HG03175 (cell line): Measurements from ENCODE around the gene GMNC.

Experiments
- ATAC-seq: cut with Tn5 transposase; IDR thresholded peaks from one replicate; pipeline ENCODE4 v1.9.1; 2021; ENCODE audit warnings: mild to moderate bottlenecking, moderate library complexity; ENCODE audit not compliant: unreplicated experiment

The GMNC gene

DNA sequence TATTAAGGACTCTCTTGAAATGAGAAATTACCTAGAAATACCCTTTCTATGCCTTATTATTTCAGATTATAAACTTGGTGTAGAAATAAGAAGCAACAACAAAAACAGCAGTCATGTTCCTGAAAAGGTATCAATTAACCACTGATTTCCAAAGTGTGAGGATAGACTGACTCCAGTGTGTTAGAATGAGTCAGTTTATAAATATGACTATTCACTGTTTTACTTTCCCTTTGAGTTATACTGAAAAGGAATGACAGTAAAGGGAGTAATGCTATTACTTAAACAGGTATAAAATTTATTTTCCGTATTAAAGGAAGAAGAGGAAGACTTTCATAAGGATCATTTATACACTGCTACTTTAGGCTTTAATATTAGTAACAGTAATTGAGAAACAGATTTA is 12.9 kb downstream of the GMNC start:
- no peak for ATAC-seq

DNA sequence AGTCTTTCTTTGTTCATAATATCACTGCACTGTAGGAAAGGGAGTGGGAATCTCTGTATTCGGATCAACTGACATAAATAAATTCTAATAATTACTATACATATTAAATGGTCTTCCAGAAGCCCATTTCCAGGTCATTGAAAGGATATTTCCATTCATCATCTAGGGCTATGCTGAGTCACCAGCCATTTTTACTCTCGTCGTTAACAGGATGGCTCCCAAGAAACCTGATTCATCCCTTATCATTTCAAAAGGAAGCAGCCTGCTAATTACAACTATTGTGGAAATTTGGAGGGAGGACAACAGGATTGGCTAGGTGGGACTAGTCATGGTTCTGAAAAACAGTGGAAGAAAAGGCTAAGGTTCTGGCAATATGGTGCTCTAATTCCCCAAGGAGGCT is 13.6 kb downstream of the GMNC start:
- no peak for ATAC-seq

DNA sequence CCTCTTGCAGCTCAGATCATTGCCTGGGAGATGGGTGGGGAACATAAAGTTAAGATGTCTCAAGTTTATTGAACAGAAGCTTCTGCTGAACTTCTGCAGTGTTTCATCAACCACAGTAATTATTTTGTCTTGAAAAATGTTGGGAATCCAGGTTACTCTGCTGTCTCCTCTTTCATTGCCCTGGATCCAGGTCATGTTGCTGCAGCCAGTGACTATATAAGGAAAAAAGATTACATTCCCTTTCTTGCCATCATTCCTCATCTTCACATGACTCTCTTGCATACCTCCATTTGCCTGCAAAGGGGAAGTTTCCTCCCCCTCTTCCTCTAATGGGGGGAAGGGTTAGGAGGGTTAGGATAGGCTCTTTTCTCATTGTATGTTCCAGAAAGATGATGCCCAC is 15.1 kb downstream of the GMNC start:
- no peak for ATAC-seq

DNA sequence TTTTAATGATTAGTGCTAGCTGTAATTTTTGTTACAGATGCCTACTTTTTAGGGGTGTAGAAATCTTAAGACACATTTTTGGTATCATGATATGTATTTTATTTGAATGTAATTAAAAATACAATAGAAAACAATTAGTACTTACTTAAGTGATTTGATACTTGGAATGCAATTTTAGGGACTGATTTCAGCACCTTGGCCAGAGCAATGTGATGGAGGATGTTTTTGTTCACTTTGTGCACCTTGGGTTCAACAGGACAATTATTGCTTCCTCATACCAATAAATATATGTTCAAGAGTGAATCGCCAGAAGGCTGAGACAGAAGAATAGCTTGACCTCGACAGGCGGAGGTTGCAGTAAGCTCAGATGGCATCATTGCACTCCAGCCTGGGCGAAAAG is 22.3 kb downstream of the GMNC start:
- ATAC-seq: no peak

DNA sequence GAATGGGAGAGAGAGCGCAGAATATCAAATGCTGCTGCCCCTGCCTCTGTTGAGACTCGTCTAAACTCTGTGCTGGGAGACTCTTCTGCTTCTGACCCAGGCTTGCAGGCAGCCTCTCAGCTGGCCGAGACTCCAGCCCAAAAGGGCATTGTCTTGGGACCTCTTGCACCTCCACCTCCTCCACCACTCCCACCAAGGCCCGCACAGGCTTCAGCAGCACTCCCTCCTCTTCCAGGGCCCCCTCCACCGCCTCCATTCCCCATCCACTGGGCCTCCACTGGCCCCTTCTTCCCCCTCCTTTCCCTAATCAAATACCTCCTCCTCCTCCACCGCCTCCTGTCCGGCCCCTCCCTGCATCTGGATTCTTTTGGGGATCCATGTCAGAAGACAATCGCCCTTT is 31.3 kb downstream of the GMNC start:
- ATAC-seq: no peak

DNA sequence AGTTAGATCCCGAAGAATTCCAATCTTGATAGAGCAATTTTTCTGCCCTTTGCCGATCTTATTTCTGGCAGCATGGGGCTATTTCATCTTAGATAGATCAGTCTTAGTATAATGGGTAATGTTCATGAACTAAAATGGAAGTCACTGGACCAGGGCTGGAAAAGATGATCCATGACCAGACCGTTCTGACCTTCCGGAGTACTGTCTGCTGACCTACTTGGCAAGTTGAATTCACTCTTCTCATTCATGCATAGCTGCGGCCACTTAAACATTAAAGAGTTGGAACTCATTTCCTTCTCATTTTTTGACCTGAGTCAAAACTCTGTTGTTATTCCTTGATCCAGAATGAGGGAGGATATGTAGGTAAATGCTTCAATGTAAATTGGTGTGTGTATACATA is 32.5 kb downstream of the GMNC start:
- ATAC-seq: no peak

DNA sequence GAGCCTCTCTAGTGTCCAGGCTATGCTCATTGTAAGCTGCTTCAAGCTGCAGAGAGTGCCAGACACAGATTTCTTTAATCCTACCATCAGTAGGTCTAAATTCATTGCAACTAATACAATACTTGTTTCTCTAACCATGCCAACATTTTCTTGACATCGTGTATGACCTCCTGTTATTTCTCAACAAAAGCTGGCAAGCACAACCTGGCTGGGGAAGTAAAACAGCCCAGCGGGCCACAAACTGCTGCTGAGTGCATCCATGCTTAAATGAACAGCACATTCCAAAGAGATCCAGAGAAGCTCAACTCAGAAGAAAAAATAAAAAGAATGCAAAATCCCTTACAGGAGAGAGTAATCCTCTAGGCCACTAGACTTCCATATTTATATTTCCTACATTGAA is 36.5 kb downstream of the GMNC start:
- ATAC-seq: no peak

DNA sequence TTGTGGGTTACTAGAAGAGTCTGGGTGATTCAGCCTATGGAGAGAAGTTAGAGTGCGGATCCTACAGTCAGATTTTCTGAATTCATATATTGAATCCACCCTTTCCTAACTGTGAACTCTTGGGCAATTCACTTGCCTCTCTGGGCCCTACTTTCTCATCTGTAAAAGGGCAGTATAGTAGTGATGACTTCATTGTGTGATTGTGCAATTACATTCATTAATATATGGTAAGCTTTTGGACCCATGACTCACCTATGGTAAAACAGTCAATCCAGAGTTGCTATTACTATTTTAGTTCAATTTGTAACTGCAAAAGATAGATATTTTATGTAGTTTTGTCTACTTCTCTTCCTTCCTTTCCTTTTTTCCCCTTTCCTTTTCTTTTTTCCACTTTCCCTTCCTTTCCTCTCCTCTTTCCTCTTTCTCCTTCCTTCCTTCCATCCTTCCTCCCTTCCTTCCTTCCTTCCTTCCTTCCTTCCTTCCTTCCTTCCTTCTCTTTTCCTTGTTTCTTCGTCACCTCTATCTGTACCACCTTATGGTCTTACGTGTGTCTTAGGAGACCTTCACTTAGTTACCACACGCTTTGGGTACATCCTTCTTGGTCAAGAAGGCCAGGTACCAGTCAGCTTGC is 37.0 kb downstream of the GMNC start:
- ATAC-seq: no peak

DNA sequence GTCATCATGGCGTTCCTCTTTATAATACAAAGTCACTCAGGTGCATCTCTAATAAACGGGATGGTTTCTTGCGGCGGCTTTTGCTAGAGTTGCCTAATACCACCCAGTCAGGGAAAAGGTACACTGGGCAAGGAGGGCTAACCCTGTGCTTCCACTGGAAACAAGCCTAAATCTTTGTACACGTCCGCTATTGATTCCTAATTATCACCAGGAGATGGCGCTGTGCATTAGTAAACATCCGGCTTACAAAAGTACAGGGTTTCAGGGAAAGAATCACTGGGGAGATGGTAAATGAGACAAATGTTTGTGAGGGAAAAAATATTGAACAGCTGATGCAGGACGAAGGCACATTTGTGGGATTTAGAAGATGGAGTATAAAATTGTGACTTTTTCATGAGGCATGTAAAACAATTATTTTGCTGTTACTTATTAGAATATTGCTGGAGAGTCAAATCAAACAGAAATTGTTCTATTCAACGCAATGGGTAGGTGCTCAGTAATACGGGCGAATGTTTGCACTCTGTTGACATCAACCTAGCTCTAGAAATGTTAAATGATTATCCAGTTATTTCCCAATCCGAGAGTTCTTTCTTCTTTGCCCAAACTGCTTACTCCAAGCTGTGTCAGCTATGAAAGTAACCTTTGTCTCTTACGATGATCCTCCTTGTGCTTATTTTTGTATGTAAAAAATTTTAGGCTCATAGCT is 50.6 kb downstream of the GMNC start:
- peak; percentile 80 for ATAC-seq

DNA sequence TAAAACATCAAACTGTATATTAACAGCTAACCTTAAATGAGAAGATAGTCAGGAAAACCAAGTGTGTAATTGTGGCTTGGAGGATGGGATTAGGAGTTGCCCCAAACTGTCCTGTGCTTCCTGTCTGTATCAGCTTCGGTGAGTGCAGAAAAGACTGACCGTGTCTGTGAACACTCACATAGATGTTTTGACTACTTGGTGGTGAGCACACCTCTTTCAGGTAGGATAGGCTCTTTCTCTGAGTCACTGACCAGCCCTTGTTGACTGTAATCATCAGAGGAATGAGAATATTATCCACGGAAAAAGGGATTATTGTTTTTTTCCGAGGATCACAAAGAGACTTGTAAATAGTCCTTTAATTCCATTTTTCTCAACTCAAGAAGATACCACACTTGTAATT is 51.5 kb downstream of the GMNC start:
- no peak for ATAC-seq

DNA sequence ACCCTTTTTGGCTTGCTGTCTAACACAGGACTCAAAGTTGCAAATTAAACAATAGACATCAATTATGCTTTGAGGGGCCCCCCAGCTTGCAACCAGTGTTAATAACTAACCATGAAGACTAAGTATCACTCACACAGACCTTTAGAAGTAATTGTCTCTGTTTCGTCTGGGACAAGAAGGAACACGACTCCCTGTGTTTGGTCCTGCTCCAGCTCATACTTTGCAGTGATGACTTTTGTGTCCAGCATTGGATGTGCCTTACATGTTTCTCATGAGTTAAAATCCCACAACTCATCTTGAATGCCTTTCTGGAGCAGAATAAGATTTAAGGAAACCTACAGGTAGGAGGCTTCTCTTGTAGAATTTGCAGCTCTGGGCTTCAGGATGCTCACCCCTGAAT is 53.1 kb downstream of the GMNC start:
- no peak for ATAC-seq

DNA sequence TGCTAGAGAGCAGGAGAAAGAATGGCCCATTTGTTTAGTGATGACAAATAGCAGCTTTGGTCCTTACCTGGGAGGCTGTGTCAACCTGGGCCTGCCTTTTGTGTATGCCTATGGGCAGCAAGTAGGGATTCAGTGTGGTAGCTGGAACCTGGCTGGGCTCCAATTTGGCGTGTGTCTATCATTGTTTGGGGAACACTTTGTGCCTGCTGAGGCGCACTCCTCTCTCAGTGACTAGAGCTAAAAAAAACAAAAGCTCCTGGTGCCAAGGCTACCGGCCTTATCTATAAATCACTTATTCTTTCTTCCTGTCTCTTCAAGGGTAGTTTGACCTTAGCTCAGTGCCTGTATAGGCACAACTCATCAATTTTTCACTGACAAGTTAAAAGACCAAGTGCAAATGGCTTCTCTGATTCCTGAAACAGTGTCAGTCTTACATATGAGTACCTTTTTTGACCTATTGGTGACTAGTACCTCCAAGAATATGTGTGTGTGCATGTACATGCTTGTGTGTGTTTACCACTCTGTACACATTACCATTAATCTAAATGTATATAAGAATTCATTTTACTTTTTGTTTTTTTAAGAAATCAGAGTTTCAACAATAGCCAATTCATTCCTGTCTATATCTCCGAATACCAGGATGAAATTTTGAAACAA is 54.6 kb downstream of the GMNC start:
- ATAC-seq: no peak
